NCI-H2171 (cell line): ENCODE results near the gene SHKBP1.

Experiments used
- DNase-seq: peaks from one replicate; lab custom pipeline; 2025; lab: John Stamatoyannopoulos, UW

Gene SHKBP1

GRCh38 chr19:40640744-40641143 lies 64.1 kb downstream of the SHKBP1 start:
- DNase-seq: no peak
